Kidney epithelial cell (primary cell): ENCODE results near the gene CACUL1. TPM values are rescaled to one million over a fixed set of nuclear protein-coding genes. Genes with fewer than 3 reads are reported as not detected.
"Not testable (repeated sequence)": the region's sequence is repeated elsewhere in the genome, so short reads cannot be mapped to it uniquely, and the experiment has no call there.

Experiments used
- DNase-seq: peaks from one replicate; pipeline ENCODE4 v3.0.0-alpha.2; 2010; ENCODE audit warnings: low read depth
- H3K27me3 ChIP-seq: 2 replicates; pipeline ENCODE4 v1.6.0; 2011; ENCODE audit warnings: low read length; ENCODE audit not compliant: control insufficient read depth, insufficient read depth
- H3K36me3 ChIP-seq: 2 replicates; pipeline ENCODE4 v1.5.1; 2011; ENCODE audit warnings: low read length; ENCODE audit not compliant: control insufficient read depth, insufficient read depth
- H3K4me3 ChIP-seq: 2 replicates; pipeline ENCODE4 v1.5.1; 2011; ENCODE audit warnings: low read depth, mild to moderate bottlenecking, control low read depth, low read length
- total RNA-seq: library from RNA; depleted of rRNA; stranded (reverse); fragments of >200 nt; gene quantifications from 2 replicates; pipeline ENCODE4 v1.2.3, GENCODE V29; 2015
- TF ChIP-seq, protein P1 (sequence below): IDR thresholded peaks from 2 replicates; pipeline ENCODE4 v1.5.1; 2011; ENCODE audit warnings: mild to moderate bottlenecking, moderate library complexity, low read length, control low read depth, inconsistent platforms; ENCODE audit not compliant: insufficient read depth, poor library complexity, severe bottlenecking

CACUL1 gene
- total RNA-seq, 1 donor from 2014 or later, result 34.1 TPM

DNA sequence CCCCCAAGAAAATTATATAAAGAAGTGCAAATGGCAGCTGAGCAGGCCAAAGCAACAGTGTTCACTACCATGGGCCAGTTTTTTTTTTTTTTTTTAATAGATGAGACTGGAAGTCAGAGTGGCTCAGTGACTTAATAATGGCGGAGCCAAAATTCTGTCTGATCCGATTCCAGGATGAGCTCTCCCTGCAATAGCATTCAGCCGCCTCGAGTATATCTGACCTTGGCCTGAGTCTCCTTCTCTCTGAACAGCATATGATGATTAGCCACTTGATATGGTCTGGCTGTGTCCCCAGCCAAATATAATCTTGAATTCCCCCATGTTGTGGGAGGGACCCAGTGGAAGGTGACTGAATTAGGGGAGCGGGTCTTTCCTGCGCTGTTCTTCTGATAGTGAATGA, 82.6 kb downstream of the CACUL1 start:
- DNase-seq, result no peak
- no peak overlapping the region for H3K4me3 ChIP-seq
- H3K27me3 ChIP-seq, result peaks cover 2% of the 10 kb centered on the region
- TF ChIP-seq, protein P1, sequence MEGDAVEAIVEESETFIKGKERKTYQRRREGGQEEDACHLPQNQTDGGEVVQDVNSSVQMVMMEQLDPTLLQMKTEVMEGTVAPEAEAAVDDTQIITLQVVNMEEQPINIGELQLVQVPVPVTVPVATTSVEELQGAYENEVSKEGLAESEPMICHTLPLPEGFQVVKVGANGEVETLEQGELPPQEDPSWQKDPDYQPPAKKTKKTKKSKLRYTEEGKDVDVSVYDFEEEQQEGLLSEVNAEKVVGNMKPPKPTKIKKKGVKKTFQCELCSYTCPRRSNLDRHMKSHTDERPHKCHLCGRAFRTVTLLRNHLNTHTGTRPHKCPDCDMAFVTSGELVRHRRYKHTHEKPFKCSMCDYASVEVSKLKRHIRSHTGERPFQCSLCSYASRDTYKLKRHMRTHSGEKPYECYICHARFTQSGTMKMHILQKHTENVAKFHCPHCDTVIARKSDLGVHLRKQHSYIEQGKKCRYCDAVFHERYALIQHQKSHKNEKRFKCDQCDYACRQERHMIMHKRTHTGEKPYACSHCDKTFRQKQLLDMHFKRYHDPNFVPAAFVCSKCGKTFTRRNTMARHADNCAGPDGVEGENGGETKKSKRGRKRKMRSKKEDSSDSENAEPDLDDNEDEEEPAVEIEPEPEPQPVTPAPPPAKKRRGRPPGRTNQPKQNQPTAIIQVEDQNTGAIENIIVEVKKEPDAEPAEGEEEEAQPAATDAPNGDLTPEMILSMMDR, result no peak
- no peaks in the 10 kb centered on the region for H3K36me3 ChIP-seq

DNA sequence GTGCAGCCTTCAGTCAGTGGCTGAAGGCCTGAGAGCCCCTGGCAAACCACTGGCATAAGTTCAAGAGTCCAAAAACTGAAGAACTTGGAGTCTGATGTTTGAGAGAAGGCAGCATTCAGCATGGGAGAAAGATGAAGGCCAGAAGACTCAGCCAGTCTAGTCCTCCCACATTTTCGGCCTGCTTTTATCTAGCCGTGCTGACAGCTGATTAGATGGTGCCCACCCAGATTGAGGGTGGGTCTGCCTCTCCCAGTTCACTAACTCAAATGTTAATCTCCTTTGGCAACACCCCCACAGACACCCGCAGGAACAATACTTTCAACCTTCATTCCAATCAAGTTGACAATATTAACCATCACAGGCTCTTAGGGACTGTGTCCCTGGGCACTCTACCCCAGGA, 83.5 kb downstream of the CACUL1 start:
- not testable (repeated sequence) for DNase-seq, H3K27me3 ChIP-seq, H3K4me3 ChIP-seq, H3K36me3 ChIP-seq

DNA sequence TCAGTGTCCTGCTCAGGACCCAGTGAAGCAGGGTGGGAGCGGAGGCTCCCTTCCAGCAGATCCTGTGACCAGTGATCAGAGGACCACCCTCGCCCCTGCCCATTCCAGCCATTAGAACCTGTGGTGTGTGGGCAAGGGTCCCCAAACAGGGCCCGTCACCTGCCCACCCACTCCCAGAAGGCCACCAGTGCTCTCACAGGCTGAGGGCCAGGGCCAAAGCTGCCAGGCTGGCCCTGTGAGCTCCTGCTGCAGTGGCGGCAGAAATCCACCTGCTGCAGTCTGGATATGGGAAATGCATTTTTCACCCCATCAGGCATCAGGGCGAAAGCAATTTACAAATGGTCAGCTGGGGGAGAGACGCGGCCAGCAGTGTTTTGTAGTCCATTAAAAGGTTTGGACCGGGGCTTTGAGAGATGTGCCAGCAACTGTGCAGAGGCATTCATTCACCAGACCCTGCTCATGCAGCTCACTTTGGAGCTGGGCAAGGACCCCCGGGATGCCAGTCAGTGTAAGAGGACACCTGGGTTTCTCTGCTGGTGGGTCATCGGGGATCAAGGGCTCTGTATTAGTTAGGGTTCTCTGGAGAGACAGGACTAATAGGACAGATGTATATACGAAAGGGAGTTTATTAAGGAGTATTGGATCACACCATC, 84.2 kb downstream of the CACUL1 start:
- Histone ChIP-seq H3K27me3 (peaks cover 2% of the 10 kb centered on the region), H3K4me3 (no peak overlapping the region), H3K36me3 (no peaks in the 10 kb centered on the region)
- no peak for DNase-seq
- TF ChIP-seq, protein P1, result no peak

DNA sequence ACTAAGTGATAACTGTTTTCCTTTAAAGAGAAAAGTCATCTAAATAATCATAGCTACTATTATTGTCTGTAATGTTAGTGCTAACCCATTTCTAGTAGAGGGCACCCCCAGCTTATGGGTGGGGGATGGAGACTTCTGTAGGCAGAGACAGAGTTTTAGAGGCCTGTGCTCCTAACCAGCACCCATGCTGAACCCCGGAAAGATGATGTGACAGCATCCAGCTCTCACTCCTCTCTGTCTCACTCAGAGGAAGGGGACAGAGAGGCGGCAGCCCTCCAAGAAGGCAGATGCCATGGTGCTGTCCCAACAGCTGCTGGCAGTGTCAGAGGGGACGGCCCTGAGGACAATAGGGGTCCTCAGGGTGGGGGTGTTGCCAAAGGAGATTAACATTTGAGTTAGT, 84.9 kb downstream of the CACUL1 start:
- TF ChIP-seq, protein P1, result no peak
- Histone ChIP-seq H3K4me3 (no peak overlapping the region), H3K36me3 (no peaks in the 10 kb centered on the region), H3K27me3 (peaks cover 2% of the 10 kb centered on the region)
- no peak for DNase-seq

DNA sequence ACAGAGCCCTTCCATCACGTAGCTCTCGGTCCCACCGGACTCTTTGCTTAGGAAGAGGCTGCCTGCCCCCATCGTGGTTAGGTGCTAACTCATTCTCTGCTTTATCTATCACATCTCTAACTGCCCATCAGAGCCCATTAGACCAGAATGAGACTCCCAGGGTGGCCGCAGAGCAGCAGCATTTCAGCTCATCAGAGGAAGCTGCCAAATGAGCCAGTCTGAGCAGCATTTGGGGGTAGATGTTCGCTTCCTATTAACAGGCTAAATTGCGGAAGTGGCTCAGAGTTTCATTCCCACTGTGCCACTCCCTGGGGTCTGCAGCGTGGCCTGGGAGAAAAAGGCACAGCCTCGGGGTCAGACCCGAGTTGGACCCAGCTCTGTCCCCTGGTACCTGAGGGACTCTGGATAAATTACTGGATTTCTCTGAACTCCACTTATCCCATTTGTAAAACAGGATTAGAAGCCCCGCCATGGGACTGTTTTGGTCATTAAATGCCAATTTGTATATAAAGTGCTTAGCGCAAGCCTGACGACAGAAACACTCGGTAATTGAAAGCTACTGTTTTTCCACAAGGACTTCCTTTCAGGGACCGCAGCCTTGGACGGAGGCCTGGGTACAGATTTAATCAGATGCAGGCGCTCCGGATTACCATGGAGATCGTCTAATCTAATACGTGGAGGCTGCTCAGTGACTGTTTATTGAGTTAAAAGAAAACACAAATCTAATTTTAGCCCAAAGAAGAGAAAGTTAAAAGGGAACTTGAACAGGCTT, 85.6 kb downstream of the CACUL1 start:
- H3K27me3 ChIP-seq, result peaks cover 3% of the 10 kb centered on the region
- TF ChIP-seq, protein P1, result no peak
- no peaks in the 10 kb centered on the region for H3K36me3 ChIP-seq
- no peak overlapping the region for H3K4me3 ChIP-seq
- DNase-seq, result no peak

DNA sequence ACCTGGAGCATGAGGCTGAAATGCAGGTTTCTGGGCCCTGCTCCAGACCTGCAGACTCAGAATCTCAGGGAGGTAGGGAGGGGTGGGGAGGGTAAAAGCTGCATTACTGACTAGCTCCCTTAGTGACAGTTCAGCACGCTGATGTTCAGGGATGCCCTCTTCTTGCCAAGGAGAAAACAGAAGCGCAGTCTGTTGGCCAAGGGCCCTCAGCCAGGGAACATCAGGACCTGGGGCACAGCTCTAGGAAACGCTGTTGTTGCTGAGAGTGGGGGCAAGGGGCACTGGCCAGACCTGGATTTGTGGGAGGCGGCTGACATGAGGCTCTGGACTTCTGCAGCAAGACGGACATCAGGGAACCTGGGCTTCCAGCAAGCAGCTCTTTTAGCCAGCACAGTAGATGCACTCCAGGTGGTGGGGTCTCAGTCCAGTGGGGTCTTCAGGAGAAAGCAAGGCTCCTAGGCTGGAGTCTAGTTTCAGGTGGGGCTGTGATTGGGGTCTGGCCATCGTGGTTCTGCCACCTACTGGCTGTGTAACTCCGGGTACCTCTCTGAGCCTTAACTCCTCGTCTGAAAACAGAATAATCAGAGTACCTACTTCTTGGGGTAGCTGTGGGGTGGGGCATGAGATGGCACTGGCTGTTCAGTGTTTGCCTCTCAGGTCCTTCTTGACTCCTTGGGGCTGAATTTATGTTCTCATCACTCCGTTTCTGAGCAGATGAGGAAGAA, 86.4 kb downstream of the CACUL1 start:
- H3K36me3 ChIP-seq, result no peaks in the 10 kb centered on the region
- TF ChIP-seq, protein P1, result no peak
- no peak for DNase-seq

More for the DNA sequence above, 86.4 kb downstream of the CACUL1 start:
- Histone ChIP-seq H3K4me3 (no peak overlapping the region), H3K27me3 (peaks cover 4% of the 10 kb centered on the region)
